ENCODE results near the gene XK.

- TF ChIP-seq POLR2A (IDR thresholded peaks at IDR 0.05) (no peak), CTCF (IDR thresholded peaks at IDR 0.05) (no peak), POLR2AphosphoS5 (IDR thresholded peaks at IDR 0.05) (no peak), EP300 (IDR thresholded peaks at IDR 0.05) (no peak)
These were observed 43.7 kb upstream of the XK start for GRCh38 chrX:37641859-37642258.
